Testis (tissue), 2 donors: ENCODE results near the gene MMRN2.

Experiments
- CTCF ChIP-seq, 3 experiments: fragments of 450-650 bp in 2 of 3; fragments of 200-600 bp in 1 of 3; sonication (generic) in 1 of 3; IDR thresholded peaks; one replicate each; pipeline ENCODE4 v1.5.1; 2016 to 2019; ENCODE audit warnings: antibody characterized with exemption in 3 of 3, mild to moderate bottlenecking in 2 of 3, moderate library complexity in 1 of 3
- POLR2A ChIP-seq: fragments of 450-650 bp; IDR thresholded peaks from one replicate; pipeline ENCODE4 v1.6.1; 2017; ENCODE audit warnings: antibody characterized with exemption, mild to moderate bottlenecking, moderate library complexity

GRCh38 chr10:86918022-86918471, 39.4 kb downstream of the MMRN2 start:
- TF ChIP-seq CTCF (IDR thresholded peaks at IDR 0.05) = no peak
- TF ChIP-seq POLR2A = no peak
